Smooth muscle cell of the brain vasculature (primary cell): ENCODE results near the gene C11orf16.
"Not testable (repeated sequence)": the region's sequence is repeated elsewhere in the genome, so short reads cannot be mapped to it uniquely, and the experiment has no call there.

ENCODE experiments used
- DNase-seq: peaks from one replicate; pipeline ENCODE4 v3.0.0-alpha.2; 2012; ENCODE audit warnings: low read depth, low spot score

The C11orf16 gene

DNA sequence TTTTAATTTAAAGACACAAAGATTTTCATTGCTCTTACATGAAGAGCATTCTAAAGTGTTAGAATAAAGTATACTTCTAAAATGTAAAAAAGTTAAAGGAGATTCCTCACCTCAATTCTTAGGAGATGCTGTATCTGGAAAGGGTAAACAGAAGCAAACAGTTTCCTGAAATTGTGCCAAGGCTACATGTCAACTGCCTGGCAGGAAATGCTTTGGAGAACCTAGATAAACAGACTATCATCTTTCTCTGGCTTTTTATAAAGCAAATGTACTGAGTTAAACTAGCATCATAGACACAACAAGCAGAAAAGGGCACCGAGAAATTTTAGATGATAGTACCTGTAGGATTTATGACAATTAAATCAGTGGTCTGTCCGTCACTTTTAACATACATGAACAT is 46.4 kb downstream of the C11orf16 start:
- DNase-seq = no peak

DNA sequence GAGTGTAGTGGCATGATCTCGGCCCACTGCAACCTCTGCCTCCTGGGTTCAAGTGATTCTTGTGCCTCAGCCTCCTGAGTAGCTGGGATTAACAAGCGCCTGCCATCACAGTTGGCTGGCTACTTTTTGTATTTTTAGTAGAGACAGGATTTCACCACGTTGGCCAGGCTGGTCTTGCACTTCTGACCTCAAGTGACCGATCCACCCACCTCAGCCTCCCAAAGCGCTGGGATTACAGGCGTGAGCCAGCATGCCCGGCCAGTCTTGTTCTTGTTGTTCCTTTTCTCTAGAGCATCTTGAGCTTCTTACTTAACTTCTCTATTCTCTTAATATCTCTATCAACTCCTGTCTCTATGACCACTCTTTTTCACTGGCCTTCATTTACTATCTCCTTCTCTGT is 51.2 kb downstream of the C11orf16 start:
- not testable (repeated sequence) for DNase-seq

DNA sequence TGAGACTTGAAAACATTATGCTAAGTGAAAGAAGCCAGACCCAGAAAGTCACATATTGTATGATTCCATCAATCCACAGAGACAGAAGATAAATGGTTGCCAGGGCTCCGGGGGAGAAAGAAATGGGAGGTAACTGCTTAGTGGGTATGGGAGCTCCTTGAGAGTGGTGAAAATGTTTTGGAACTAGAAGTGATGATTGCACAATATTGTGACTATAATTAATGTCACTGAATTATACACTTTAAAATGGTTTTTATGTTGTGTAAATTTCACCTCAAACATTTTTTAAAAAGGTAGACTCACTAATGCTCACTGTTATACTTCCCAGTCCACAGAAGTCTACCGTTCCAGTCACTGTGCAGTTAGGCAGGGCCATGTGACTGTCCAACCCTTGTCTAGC is 54.0 kb downstream of the C11orf16 start:
- DNase-seq = no peak

DNA sequence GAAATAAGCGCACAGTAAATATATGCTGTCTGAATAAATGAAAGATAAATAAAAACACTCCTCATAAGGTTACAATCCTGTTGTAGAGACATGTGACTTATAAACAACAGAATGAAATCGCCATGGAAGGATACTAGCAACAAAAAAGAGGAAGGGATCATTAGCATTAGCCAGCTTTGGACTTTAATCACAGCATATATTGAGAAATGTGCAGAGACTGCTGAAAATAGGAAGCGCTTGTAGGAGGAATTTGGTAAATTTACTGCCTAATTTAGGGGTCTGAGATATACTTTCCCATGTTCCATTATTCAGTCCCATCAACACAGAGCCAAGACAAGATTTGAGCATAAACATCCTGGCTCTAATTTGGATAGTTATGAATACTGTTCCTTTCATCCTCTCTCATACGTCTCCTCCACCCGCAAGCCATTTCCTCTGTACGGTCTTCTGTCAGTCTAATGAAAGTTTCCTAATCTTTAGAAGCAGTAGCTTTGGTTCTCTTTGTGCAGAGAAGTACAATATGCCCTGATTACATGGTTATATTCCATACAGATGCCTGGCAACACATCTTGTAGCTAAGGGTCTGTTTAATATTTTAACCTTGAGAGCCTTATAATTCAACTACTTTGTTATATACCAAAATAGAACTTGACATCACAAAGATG is 58.9 kb downstream of the C11orf16 start:
- DNase-seq = no peak

DNA sequence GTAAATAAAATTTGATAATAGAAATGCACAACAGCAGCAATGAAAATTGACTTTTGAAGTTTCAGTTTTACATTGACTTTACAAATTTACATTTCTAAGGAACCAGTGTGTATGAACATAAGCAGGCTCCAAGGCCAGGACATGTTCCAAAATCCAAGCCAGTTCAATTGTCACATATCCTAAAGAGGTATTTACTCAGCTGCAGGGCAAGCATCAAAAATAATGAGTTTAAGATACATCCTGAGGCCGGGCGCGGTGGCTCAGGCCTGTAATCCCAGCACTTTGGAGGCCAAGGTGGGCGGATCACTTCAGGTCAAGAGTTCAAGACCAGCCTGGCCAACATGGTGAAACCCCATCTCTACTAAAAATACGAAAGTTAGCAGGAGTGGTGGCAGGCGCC is 60.8 kb downstream of the C11orf16 start:
- no peak for DNase-seq

DNA sequence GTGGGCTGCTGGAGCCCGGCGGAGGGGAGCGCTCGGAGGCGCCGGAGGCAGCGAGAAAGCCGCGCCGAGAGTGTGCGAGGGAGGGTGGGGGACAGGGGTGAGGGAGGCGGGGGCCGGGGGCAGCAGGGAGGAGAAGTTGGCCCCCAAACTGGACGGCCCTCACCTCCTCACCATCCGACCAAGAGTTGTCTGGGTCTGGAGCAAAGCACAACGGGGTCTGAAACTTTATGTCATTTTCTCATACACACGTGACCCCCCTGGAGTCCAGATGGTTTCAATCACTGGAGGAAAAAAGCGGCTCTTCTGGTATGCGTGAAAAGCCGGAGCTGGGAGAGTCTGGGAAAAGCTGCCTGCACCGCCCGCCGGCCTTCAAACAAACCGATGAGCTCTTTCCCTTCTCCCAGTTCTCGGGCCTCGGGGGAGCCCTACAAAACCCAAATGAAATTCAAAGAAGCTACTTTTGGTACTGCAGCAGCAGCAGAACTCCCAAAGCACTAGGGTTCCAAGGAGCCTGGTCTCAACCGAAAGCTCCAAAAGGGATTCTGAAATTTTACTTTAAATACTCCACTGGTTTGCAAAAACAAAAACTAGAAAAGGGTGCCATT is 61.5 kb downstream of the C11orf16 start:
- DNase-seq = peak; percentile 93

DNA sequence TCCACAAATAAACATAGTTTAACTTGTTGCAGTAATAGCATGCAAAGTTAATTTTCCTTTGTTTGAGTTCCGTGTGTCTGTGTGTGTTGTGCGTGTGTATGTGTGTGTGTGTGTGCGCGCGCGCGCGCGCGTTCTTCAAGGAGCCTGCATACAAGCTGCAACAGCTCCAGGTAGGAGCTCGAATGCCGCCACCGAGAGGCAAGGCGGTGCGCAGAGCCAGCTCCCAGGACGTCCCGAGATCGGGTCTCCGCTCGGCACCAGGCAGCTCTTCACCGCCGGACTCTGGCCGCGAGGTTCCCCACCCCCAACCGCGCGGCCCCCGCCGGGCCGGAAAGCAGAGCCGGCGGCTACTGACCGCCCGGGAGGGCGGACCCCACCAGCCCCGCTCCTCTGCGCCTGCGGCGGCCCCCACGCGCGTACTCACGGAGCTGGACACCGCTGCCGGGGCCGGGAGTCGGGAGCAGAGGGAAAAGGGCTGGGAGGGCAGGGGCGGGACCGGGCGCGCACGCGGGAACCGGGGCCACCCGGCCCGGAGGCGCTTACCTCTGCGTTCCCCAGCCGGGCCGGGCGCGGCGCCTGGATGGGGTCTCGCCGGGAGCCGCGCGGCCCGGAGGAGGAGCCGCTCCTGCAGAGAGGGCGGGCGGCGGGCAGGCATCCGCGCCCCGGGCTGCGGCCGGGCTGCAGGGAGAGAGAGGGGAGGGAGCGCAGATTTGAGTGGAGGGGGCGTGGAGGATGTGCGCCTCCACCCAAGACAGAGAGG is 62.2 kb downstream of the C11orf16 start:
- no peak for DNase-seq
